HG03039 (cell line): ENCODE results near the gene OR5A2.
"Not testable (repeated sequence)": the region's sequence is repeated elsewhere in the genome, so short reads cannot be mapped to it uniquely, and the experiment has no call there.

Source experiments
- ATAC-seq: cut with Tn5 transposase; IDR thresholded peaks from one replicate; pipeline ENCODE4 v1.9.1; 2021; ENCODE audit warnings: mild to moderate bottlenecking, moderate library complexity; ENCODE audit not compliant: unreplicated experiment

OR5A2 gene, protein sequence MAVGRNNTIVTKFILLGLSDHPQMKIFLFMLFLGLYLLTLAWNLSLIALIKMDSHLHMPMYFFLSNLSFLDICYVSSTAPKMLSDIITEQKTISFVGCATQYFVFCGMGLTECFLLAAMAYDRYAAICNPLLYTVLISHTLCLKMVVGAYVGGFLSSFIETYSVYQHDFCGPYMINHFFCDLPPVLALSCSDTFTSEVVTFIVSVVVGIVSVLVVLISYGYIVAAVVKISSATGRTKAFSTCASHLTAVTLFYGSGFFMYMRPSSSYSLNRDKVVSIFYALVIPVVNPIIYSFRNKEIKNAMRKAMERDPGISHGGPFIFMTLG

DNA sequence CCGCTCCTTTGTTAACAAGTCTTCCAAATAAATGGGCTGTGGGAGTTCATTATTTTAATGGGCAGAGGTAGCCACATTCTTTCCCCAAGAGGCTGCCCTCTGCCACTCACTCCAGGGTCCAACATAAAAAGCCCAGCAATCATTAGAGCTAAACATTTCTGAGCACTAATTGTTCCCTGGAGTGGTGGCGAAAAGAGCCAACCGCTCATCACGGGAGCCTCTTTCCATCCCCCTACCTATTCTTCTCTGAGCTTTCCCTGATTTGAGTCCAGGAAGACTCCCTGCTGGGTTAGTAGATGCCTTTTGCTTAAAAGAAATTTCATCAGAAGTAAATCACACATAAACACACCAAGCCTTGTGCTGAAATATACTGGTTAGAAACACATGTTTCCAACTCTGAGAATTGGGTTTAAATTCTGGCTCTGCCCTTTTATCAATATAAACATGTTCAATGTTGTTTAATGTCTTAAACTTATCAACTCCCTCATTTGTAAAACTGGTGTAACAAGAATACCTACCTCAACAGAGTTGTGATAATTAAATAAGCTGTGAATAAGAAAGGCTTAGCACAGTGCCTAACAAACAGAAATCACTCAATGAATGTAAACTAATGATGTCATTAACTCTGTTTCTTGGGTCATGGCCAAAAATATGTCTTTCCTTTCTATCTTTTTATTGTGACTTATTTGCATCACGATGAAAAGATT, at the start of gene OR5A2:
Gene OR5A2, minus strand, starts transcription at position 53 of the 707 bp plus-strand sequence. CDS start 3,460 bp downstream, outside the sequence.
- no peak for ATAC-seq

DNA sequence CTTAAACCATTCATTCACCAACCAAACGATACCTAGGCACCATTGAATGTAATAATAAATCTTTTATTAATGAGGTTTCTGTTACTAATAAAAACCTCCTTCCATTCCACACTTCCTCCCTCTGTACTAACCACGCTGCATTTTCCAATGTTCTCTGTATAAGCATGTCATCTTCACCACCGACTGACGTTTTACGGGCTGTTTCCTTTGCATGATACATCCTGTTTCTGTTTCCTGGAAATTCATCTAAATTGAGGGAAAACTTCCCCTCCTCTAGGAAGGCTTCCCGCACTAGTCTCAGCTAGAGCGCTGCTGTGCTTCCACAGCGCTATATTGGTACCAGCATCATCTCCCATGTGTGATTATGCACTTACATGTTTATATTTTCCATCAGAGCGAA, 49.0 kb upstream of the OR5A2 start:
- no peak for ATAC-seq

DNA sequence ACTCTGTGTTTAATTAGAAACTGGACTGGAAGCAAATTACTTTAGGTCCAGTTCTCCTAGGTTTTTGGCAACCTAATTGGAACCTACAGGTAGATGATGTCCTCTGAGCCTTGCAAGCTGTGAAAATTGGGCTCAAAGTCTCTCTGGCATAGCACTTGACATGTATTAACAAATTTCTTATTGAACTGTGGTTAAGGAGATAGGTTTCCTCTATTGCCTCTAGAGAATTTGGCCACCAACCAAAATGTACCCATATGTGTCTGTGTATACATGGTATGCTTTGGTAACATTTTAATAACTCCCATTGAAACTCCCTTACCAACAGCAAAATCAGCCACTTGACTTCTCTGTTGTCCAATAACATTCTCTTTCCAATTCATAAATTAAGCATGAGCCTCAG, 46.8 kb upstream of the OR5A2 start, which contains the start of gene OR4D10:
Gene OR4D10, plus strand, starts transcription at position 301 of the 400 bp plus-strand sequence. CDS start 4,115 bp downstream, outside the sequence.
- ATAC-seq: no peak

DNA sequence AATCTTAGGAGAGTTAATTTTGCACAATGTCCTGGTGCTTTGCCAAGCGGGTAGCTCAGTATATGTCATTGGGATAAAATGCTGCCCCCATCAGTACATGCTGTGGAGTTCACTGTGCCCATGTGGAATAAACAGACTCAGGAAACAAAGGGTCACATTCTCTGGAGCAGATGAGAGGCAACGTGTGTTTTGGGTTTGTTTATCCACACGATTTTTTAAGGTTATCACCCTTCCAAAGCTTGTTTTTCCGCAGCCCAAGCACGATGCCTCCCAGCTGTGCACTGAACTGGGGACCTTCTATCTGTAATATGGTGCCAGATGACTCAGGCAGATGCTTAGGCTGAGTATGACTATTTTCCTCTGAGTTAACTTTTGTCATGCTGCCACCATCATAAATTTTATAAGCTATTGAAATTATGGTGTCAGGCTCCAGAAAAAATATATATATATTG, 37.0 kb upstream of the OR5A2 start:
- no peak for ATAC-seq

DNA sequence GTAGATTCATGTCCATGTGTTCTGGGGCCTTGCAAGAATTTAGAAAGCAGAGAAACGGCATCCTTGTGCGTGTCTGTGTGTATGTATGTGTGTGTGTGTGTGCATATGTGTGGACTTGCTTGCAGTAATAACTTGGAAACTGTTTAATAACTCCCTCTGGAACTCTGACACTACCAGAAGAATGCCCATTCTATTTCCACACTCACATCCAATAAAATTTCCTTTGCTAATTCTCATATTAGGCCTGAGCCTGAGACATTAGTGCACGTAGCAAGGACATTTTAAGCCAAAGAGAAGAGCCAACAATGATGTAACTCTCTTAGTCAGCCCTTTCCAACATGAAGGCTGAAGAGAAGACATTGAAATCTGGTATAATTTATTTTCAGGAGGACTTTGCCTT, 33.7 kb upstream of the OR5A2 start:
- ATAC-seq: no peak

DNA sequence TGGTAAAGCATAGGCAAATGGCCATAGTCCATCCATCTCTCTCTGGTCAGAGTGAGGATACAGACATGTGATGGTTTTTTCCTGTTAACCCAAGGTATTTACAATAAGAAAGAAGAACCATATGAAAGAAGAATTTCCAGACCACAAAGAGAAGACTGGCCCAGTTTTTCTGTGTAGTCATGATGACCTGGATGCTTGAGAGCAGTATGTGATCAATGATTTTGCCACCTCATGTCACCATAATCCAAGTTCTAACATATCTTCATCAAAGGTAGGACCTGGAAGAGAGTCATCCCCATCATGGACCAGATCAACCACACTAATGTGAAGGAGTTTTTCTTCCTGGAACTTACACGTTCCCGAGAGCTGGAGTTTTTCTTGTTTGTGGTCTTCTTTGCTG, 30.4 kb upstream of the OR5A2 start, which contains the start of gene OR4D6:
Gene OR4D6, plus strand, starts transcription at position 301 of the 400 bp plus-strand sequence. Its CDS starts 0 bp downstream, at position 301.
- ATAC-seq: no peak

DNA sequence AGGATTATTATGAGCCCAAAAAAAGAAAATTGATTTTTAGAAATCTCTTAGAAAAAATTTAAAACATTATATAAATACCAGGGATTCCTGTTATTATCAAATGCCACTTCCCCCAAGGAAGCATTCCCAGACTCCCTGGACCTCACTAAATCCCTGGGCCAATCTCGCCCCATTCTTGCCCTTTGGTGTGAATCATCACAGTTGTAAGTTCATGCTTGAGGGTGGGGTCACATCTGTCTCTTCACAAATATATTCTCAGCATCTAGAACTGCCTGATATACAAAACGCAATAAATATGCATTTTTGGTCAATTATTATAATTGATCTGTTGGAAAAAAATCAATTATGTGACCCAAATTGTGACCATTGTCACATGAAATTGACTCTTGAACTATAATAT, 22.3 kb upstream of the OR5A2 start:
- no peak for ATAC-seq

DNA sequence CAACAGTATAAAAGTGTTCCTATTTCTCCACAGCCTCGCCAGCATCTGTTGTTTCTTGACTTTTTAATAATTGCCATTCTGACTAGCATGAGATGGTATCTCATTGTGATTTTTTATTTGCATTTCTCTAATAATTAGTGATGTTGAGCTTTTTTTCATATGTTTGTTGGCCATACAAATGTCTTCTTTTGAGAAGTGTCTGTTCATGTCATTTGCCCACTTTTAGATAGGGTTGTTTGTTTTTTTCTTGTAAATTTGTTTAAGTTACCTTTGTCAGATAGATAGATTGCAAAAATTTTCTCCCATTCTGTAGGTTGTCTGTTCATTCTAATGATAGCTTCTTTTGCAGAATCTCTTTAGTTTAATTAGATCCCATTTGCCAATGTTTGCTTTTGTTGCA, 19.4 kb upstream of the OR5A2 start:
- not testable (repeated sequence) for ATAC-seq

DNA sequence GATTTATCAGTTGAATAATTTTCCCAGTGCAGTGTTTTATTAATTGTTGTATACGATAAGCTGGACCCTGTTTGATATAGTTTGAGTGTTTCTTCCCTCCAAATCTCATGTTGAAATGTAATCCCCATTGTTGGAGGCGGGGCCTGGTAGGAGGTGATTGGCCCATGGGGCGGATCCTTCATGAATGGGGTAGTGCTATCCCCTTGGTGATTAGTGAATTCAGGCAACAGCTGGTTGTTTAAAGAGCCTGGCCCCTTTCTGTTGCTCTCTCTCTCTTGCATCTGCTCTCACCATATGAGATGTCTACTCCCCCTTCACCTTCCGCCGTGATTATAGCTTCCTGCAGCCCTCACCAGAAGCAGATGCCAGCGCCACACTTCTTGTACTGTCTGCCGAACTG, 11.6 kb upstream of the OR5A2 start:
- no peak for ATAC-seq

DNA sequence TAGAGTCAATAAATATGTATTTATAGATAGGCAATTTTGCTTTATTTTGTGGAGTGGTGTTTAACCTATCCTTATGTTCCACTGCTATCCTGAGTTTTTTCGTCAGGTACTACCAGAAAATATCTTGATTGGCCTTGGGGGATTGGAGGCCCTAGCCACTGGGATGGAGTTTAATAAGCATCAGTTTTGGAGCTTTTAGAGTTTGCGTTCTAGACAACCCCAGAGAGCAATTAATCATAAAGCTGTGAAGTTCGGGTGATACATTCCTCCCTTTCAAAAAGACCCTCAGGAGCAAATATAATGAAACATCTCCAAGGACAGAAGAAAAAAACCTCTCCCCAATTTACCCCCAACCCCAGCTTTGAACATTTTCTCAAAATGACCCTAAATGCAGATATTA, 10.0 kb upstream of the OR5A2 start, which contains the start of gene OR5A1:
Gene OR5A1, plus strand, starts transcription at position 301 of the 400 bp plus-strand sequence. CDS start 6,700 bp downstream, outside the sequence.
- ATAC-seq: no peak

DNA sequence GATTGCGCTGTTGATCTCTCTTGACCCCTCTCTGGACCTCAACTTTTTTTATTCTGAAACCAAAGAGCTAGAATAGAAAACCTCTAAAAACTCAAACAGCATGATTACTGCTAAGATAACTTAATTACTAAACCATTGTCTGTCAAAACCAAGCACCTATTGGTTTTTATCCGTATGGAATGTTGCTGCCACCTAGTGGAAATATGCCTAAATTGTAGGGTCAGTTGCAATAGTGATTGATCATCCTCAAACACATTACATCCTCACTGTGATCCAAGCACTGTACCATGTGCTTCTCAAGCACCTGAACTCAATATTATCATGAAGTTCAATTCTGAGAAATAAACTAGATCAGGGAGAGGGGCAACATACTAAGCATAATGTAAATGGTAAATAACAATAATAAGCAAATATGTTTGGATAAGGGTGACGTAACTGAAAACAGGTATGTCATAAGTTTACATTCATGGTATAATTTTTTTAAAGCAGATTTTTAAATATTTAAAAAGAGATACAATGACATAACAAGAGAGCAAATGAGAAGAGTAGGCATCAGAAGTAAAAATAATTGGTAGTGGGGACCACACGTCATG, 3.8 kb upstream of the OR5A2 start:
- peak; percentile 64 for ATAC-seq

DNA sequence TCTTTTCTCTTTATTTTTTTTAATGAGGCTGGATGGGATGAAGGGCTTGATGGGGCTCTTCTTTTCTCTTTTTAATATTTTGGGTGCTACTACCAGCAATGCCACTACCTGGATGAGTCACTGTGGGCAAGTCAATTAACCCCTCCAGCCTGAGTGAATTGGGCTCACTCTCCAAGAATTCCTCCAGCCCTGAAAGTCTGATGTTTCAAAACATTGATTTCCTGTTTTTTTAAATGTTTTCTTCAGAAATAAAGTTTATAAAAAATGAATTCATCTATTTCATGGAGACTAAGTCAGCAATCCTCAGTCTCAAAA, 812 bp upstream of the OR5A2 start:
- no peak for ATAC-seq

DNA sequence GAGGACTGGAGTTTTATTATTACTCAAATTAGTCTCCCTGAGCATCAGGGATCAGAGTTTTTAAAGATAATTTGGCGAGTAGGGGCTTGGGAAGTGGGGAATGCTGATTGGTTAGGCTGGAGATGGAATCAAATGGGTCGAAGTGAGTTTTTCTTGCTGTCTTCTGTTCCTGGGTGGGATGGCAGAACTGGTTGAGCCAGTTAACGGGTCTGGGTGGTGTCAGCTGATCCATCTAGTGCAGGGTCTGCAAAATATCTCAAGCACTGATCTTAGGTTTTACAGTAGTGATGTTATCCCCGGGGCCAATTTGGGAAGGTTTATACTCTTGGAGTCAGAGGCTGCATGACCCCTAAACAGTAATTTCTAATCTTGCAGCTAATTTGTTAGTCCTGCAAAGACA, 1.1 kb downstream of the OR5A2 start:
- ATAC-seq: no peak

DNA sequence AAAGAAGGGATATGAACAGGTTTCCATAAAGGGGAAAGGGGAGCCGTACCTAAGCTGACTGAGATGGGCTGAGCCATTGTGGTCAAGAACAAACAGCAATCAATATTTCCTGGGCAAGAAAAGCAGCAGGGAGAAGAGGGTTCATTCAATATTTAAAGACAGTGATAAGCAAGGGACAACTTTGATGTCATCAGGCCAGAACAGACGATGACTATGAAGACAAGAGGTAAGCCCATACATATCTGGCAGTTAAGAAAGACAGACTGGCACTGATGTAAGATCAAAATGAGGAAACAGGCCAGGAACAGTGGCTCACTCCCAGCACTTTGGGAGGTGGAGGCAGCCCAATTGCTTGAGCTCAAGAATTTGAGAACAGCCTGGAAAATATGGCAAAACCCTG, 2.4 kb downstream of the OR5A2 start:
- ATAC-seq: no peak

DNA sequence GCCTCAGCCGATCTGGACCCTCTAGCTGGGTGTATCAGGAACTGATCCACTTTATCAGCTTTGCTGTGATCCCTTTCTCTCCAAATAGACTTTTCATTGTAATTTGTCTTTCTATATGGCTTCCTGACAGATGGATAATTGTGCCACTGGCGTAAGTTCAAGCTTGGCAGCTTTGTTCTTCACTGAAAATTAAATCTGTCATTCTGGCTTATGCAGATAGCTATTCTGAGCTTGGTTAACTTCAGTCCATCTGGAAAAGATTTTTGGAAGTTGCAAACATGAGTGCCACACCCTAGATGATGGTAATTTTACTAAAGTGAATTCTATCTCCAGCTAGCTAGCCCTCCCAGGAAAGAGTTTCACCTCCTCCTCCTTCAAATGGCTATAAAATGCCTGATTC, 8.1 kb downstream of the OR5A2 start:
- ATAC-seq: no peak

DNA sequence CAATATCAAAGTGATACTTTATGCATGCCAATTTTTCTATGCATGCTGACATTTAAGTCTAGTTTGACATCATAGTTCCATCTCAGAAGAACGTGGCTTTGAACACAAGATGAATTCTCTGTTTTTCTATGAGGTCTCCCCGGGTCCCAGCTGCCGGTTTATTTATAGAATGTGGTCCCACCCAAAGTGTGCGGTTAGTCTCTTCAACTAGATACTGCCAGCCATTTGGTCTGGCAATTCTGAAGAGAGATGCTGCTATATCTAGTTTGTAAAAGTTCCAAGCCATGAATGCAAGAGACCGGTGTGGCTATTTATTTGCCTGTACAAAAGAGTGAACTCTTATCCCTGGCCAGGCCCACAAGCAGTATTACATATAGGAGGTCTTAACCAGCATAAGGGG, 9.2 kb downstream of the OR5A2 start:
- no peak for ATAC-seq

DNA sequence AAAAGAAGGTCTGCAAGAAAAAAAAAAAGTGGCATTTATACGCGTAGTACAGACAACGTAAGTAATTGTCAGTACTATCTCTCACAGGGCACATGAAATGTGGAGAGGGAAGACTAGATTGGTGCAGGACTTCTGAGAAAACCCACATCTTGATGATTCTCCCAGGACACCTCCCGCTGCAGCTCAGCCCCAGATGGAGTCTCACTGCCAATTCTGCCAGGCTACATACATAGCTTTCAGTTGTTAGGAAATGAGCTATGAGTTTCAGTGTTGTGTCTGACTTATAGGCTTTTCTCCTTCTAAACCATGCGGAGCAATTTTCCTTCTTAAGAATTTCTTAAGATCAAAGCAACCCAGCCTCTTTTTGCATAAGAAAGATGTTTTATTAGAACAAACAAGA, 9.6 kb downstream of the OR5A2 start:
- ATAC-seq: no peak

DNA sequence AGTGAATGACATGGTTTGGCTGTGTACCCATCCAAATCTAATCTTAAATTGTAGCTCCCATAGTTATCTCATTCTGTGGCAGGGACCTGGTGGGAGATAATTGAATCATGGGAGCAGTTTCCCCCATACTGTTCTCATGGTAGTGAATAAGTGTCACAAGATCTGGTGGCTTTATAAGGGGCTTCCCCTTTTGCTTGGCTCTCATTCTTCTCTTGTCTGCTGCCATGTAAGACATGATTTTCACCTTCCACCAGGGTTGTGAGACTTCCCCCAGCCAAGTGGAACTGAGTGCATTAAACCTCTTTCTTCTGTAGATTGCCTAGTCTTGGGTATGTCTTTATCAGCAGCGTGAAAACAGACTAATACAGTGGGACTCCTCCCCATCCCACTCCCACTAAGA, 11.1 kb downstream of the OR5A2 start:
- no peak for ATAC-seq

DNA sequence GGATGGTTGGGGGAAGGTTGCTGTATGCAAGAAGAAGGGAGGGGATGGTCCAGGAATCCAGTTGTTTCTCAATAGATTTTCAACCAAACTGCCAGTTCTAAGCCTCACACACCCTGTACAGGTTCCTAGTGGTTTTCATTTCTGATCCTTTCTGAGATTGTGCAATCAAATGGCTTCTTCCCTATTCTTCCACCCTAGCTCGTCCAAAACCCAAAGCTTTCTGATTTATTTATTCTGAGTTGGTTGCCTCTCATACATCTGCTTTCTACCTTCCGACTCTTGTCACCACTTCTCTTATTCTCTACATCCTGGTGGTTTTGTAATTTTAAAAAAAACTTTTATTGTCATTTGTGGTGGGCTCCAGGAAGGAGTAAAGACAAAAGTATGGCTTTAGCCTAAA, 12.6 kb downstream of the OR5A2 start:
- no peak for ATAC-seq

DNA sequence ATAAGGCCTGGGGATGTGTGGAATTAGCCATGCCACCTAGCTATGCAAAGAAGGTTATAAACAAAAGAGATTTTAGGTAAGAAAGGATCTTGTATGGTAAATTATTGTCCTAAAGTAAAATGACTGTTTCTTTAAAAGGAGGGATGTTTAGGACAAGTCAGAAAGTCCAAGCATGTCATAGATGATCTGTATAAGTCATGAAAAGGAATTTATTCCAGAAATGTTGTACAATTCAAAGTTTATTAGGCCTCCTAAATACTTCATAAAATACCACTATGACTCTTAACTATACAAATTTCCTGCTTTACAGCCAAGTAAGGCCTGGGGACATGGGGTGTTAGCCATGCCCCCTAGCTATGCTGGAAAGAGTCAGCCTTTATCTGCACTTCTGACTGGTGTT, 22.7 kb downstream of the OR5A2 start:
- ATAC-seq: no peak

DNA sequence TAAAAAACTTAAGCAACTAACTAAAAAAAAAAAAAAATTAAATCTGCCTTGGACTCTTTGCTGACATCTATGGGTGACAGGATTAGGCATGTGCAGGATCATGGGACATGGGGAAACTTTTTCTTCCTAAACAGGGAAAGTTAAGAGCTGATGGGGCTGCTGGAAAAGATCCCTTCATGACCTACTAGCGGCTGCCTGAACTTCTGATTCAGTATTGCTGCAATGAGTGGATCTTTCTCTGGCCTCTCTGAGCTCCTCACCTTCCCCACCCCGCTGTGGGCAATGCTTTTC, 25.0 kb downstream of the OR5A2 start:
- no peak for ATAC-seq
